H1 (cell line): Measurements from ENCODE around the gene MAST2. TPM values are rescaled to one million over a fixed set of nuclear protein-coding genes. Genes with fewer than 3 reads are reported as not detected.

Experiments used
- polyA plus RNA-seq, 7 experiments: library from polyadenylated mRNA; depleted of rRNA in 3 of 7; stranded (reverse) in 5 of 7; unstranded in 2 of 7; fragments of >200 nt in 5 of 7; fragments of 200-250 nt in 2 of 7; gene quantifications; 1 replicate in 5 of 7; 2 replicates in 1 of 7; 4 replicates in 1 of 7; pipeline versions ENCODE4 v1.2.1 to v1.2.3, GENCODE V29; 2011 to 2013; ENCODE audit warnings: missing spikeins in 2 of 7, mixed read lengths in 2 of 7
- total RNA-seq: library from RNA; stranded (reverse); fragmentation: NEBNext Ultra II Directional; extraction: Animal tissue kit (Norgen Biotek cat#: 25700); gene quantifications from 2 replicates; pipeline ENCODE4 v1.2.1, GENCODE V29; 2021
- TF ChIP-seq, protein P1 (sequence below): fragments of 300-600 bp; sonication (generic); IDR thresholded peaks from 2 replicates; pipeline ENCODE4 v1.7.1; 2012; ENCODE audit warnings: low read length, moderate library complexity, mild to moderate bottlenecking, inconsistent platforms; ENCODE audit not compliant: insufficient replicate concordance
- TF ChIP-seq, protein P2 (sequence below): IDR thresholded peaks from 2 replicates; pipeline ENCODE4 v1.6.1; 2012; ENCODE audit warnings: low read length, inconsistent platforms

Gene MAST2
- total and polyA plus RNA-seq, 2 of the 8 experiments (the other 6 are each of a cell fraction or from before 2014, with no cell fraction given) = 20.5 to 35.4 TPM

DNA sequence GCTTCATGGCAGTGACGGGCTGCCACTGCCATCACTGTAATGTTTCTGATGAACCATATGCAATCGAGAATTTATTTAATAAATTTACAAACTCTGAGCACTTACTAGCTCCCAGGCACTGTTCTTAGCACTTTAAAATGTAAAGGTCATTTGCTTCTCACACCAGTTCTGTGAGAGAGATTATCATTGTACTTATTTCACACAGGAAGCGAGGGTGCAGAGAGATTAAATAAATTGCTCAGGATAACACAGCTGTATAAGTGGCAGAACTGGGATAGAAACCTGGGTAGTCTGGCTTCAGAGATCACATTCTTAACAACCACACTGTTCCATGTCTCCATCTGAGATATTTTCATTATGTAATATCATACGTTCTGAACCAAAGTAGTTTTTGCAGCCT lies 119.9 kb downstream of the MAST2 start (continued):
- TF ChIP-seq, protein P1, sequence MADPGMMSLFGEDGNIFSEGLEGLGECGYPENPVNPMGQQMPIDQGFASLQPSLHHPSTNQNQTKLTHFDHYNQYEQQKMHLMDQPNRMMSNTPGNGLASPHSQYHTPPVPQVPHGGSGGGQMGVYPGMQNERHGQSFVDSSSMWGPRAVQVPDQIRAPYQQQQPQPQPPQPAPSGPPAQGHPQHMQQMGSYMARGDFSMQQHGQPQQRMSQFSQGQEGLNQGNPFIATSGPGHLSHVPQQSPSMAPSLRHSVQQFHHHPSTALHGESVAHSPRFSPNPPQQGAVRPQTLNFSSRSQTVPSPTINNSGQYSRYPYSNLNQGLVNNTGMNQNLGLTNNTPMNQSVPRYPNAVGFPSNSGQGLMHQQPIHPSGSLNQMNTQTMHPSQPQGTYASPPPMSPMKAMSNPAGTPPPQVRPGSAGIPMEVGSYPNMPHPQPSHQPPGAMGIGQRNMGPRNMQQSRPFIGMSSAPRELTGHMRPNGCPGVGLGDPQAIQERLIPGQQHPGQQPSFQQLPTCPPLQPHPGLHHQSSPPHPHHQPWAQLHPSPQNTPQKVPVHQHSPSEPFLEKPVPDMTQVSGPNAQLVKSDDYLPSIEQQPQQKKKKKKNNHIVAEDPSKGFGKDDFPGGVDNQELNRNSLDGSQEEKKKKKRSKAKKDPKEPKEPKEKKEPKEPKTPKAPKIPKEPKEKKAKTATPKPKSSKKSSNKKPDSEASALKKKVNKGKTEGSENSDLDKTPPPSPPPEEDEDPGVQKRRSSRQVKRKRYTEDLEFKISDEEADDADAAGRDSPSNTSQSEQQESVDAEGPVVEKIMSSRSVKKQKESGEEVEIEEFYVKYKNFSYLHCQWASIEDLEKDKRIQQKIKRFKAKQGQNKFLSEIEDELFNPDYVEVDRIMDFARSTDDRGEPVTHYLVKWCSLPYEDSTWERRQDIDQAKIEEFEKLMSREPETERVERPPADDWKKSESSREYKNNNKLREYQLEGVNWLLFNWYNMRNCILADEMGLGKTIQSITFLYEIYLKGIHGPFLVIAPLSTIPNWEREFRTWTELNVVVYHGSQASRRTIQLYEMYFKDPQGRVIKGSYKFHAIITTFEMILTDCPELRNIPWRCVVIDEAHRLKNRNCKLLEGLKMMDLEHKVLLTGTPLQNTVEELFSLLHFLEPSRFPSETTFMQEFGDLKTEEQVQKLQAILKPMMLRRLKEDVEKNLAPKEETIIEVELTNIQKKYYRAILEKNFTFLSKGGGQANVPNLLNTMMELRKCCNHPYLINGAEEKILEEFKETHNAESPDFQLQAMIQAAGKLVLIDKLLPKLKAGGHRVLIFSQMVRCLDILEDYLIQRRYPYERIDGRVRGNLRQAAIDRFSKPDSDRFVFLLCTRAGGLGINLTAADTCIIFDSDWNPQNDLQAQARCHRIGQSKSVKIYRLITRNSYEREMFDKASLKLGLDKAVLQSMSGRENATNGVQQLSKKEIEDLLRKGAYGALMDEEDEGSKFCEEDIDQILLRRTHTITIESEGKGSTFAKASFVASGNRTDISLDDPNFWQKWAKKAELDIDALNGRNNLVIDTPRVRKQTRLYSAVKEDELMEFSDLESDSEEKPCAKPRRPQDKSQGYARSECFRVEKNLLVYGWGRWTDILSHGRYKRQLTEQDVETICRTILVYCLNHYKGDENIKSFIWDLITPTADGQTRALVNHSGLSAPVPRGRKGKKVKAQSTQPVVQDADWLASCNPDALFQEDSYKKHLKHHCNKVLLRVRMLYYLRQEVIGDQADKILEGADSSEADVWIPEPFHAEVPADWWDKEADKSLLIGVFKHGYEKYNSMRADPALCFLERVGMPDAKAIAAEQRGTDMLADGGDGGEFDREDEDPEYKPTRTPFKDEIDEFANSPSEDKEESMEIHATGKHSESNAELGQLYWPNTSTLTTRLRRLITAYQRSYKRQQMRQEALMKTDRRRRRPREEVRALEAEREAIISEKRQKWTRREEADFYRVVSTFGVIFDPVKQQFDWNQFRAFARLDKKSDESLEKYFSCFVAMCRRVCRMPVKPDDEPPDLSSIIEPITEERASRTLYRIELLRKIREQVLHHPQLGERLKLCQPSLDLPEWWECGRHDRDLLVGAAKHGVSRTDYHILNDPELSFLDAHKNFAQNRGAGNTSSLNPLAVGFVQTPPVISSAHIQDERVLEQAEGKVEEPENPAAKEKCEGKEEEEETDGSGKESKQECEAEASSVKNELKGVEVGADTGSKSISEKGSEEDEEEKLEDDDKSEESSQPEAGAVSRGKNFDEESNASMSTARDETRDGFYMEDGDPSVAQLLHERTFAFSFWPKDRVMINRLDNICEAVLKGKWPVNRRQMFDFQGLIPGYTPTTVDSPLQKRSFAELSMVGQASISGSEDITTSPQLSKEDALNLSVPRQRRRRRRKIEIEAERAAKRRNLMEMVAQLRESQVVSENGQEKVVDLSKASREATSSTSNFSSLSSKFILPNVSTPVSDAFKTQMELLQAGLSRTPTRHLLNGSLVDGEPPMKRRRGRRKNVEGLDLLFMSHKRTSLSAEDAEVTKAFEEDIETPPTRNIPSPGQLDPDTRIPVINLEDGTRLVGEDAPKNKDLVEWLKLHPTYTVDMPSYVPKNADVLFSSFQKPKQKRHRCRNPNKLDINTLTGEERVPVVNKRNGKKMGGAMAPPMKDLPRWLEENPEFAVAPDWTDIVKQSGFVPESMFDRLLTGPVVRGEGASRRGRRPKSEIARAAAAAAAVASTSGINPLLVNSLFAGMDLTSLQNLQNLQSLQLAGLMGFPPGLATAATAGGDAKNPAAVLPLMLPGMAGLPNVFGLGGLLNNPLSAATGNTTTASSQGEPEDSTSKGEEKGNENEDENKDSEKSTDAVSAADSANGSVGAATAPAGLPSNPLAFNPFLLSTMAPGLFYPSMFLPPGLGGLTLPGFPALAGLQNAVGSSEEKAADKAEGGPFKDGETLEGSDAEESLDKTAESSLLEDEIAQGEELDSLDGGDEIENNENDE = no peak
- TF ChIP-seq, protein P2, sequence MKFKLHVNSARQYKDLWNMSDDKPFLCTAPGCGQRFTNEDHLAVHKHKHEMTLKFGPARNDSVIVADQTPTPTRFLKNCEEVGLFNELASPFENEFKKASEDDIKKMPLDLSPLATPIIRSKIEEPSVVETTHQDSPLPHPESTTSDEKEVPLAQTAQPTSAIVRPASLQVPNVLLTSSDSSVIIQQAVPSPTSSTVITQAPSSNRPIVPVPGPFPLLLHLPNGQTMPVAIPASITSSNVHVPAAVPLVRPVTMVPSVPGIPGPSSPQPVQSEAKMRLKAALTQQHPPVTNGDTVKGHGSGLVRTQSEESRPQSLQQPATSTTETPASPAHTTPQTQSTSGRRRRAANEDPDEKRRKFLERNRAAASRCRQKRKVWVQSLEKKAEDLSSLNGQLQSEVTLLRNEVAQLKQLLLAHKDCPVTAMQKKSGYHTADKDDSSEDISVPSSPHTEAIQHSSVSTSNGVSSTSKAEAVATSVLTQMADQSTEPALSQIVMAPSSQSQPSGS = no peak
